ENCODE measurements around the gene C1orf232.

The C1orf232 gene

GRCh38 chr1:26170472-26170821, 1.7 kb upstream of the C1orf232 start:
- DNase-seq: no peak
- Histone ChIP-seq H3K14ac (ENCODE audit: low read length in 2 of 2) (no peak overlapping the region), H2BK120ac (ENCODE audit: low read depth, low read length) (no peak overlapping the region), H3K4me1 (ENCODE audit: control insufficient read depth, insufficient read depth, low read depth, low read length) (peaks cover 16% of the 10 kb centered on the region), H4K91ac (ENCODE audit: low read length) (no peak overlapping the region), H3K4me3 (ENCODE audit: insufficient read depth in 1 of 2, low read depth in 1 of 2, low read length in 2 of 2) (peak overlapping the region; percentile 89), H2AK5ac (ENCODE audit: low read length, severe bottlenecking) (no peak overlapping the region), H3K23ac (ENCODE audit: low read length in 2 of 2) (no peak overlapping the region), H2BK5ac (ENCODE audit: low read depth, low read length, poor library complexity, severe bottlenecking) (no peak overlapping the region), H2BK12ac (ENCODE audit: low read length in 2 of 2) (peak overlapping the region in 1 of 2 experiments; percentile 15), H2BK15ac (ENCODE audit: low read depth, poor library complexity, severe bottlenecking) (no peak overlapping the region), H3K4ac (ENCODE audit: low read depth in 1 of 2, low read length in 2 of 2) (peak overlapping the region in 1 of 2 experiments; percentile 95), H3K27me3 (ENCODE audit: control insufficient read depth in 1 of 2, insufficient read depth in 1 of 2, low read length in 2 of 2) (peaks cover 0 to 11% of the 10 kb centered on the region in 2 experiments), H2AFZ (ENCODE audit: low read depth, low read length) (peak overlapping the region; percentile 94), H3K36me3 (ENCODE audit: control insufficient read depth in 1 of 2, insufficient read depth in 2 of 2, low read depth in 1 of 2, low read length in 2 of 2) (peaks cover 9 to 10% of the 10 kb centered on the region in 2 experiments), H3K9ac (ENCODE audit: low read length) (peak overlapping the region; percentile 95), H3K18ac (ENCODE audit: low read depth in 1 of 2, low read length in 2 of 2) (no peak overlapping the region), H3K27ac (ENCODE audit: low read length, poor library complexity, severe bottlenecking) (no peak overlapping the region), H3K4me2 (ENCODE audit: low read length, poor library complexity, severe bottlenecking) (peak overlapping the region; percentile 88), H3K9me3 (ENCODE audit: control insufficient read depth, low read length) (no peaks in the 10 kb centered on the region), H4K8ac (ENCODE audit: low read length) (no peak overlapping the region), H3K79me1 (replicated peaks; ENCODE audit: low read length, poor library complexity, severe bottlenecking) (peaks cover 20% of the 10 kb centered on the region)
- WGBS: 89% methylated on average over 9 of the region's 9 CpGs

GRCh38 chr1:26169669-26170471, 1.1 kb upstream of the C1orf232 start, which contains the start of gene ZNF593:
Gene ZNF593 (plus strand): TSS chr1:26169908. CDS start chr1:26169984, 76 bp downstream.
- Histone ChIP-seq H3K18ac (ENCODE audit: low read depth in 1 of 2, low read length in 2 of 2) (peak within 1 kb of the TSS; percentile 80 to 89), H4K8ac (ENCODE audit: low read length) (peak within 1 kb of the TSS; percentile 84)
- WGBS: under 1% methylated on average over 67 of the region's 76 CpGs

GRCh38 chr1:26169198-26169554, 413 bp upstream of the C1orf232 start:
- Histone ChIP-seq H3K4ac (ENCODE audit: low read depth in 1 of 2, low read length in 2 of 2) (no peak overlapping the region), H2BK5ac (ENCODE audit: low read depth, low read length, poor library complexity, severe bottlenecking) (no peak overlapping the region), H3K23ac (ENCODE audit: low read length in 2 of 2) (no peak overlapping the region), H2BK15ac (ENCODE audit: low read depth, poor library complexity, severe bottlenecking) (no peak overlapping the region), H3K79me1 (replicated peaks; ENCODE audit: low read length, poor library complexity, severe bottlenecking) (peaks cover 20% of the 10 kb centered on the region), H3K14ac (ENCODE audit: low read length in 2 of 2) (no peak overlapping the region), H3K4me2 (ENCODE audit: low read length, poor library complexity, severe bottlenecking) (peak overlapping the region; percentile 88), H3K9me3 (ENCODE audit: control insufficient read depth, low read length) (no peaks in the 10 kb centered on the region), H2AK5ac (ENCODE audit: low read length, severe bottlenecking) (no peak overlapping the region), H3K4me1 (ENCODE audit: control insufficient read depth, insufficient read depth, low read depth, low read length) (peaks cover 21% of the 10 kb centered on the region), H3K9ac (ENCODE audit: low read length) (peak overlapping the region; percentile 95), H2AFZ (ENCODE audit: low read depth, low read length) (peak overlapping the region; percentile 94), H3K27me3 (ENCODE audit: control insufficient read depth in 1 of 2, insufficient read depth in 1 of 2, low read length in 2 of 2) (peaks cover 0 to 21% of the 10 kb centered on the region in 2 experiments), H4K91ac (ENCODE audit: low read length) (no peak overlapping the region), H3K4me3 (ENCODE audit: insufficient read depth in 1 of 2, low read depth in 1 of 2, low read length in 2 of 2) (peak overlapping the region in 1 of 2 experiments; percentile 89), H3K27ac (ENCODE audit: low read length, poor library complexity, severe bottlenecking) (no peak overlapping the region), H3K36me3 (ENCODE audit: control insufficient read depth in 1 of 2, insufficient read depth in 2 of 2, low read depth in 1 of 2, low read length in 2 of 2) (peaks cover 9 to 10% of the 10 kb centered on the region in 2 experiments), H3K18ac (ENCODE audit: low read depth in 1 of 2, low read length in 2 of 2) (no peak overlapping the region), H4K8ac (ENCODE audit: low read length) (no peak overlapping the region), H2BK120ac (ENCODE audit: low read depth, low read length) (no peak overlapping the region), H2BK12ac (ENCODE audit: low read length in 2 of 2) (peak overlapping the region in 1 of 2 experiments; percentile 57)
- no peak for DNase-seq
- 58% methylated on average over 1 of the region's 4 CpGs for WGBS

More at GRCh38 chr1:26169669-26170471, 1.1 kb upstream of the C1orf232 start, which contains the start of gene ZNF593:
- H3K9me3 ChIP-seq (ENCODE audit: control insufficient read depth, low read length): no peaks in the 10 kb centered on the region
- H3K36me3 ChIP-seq (ENCODE audit: control insufficient read depth in 1 of 2, insufficient read depth in 2 of 2, low read depth in 1 of 2, low read length in 2 of 2): peaks cover 9 to 10% of the 10 kb centered on the region in 2 experiments
- peak within 1 kb of the TSS; percentile 76 for H2BK120ac ChIP-seq (ENCODE audit: low read depth, low read length)
- peak within 1 kb of the TSS; percentile 95 for H3K9ac ChIP-seq (ENCODE audit: low read length)
- peak within 1 kb of the TSS; percentile 89 for H3K4me3 ChIP-seq (ENCODE audit: insufficient read depth in 1 of 2, low read depth in 1 of 2, low read length in 2 of 2)
- peaks cover 0 to 15% of the 10 kb centered on the region in 2 experiments for H3K27me3 ChIP-seq (ENCODE audit: control insufficient read depth in 1 of 2, insufficient read depth in 1 of 2, low read length in 2 of 2)
- no peak within 1 kb of the TSS for H2AK5ac ChIP-seq (ENCODE audit: low read length, severe bottlenecking)
- peak within 1 kb of the TSS; percentile 88 for H3K4me2 ChIP-seq (ENCODE audit: low read length, poor library complexity, severe bottlenecking)
- peak within 1 kb of the TSS; percentile 72 for H4K91ac ChIP-seq (ENCODE audit: low read length)
- peak within 1 kb of the TSS; percentile 66 to 95 for H3K4ac ChIP-seq (ENCODE audit: low read depth in 1 of 2, low read length in 2 of 2)
- peaks cover 16% of the 10 kb centered on the region for H3K4me1 ChIP-seq (ENCODE audit: control insufficient read depth, insufficient read depth, low read depth, low read length)
- peak within 1 kb of the TSS; percentile 14 for H2BK5ac ChIP-seq (ENCODE audit: low read depth, low read length, poor library complexity, severe bottlenecking)
- peak within 1 kb of the TSS; percentile 95 for H2BK15ac ChIP-seq (ENCODE audit: low read depth, poor library complexity, severe bottlenecking)
- no peak within 1 kb of the TSS for H3K27ac ChIP-seq (ENCODE audit: low read length, poor library complexity, severe bottlenecking)
- H3K23ac ChIP-seq (ENCODE audit: low read length in 2 of 2): no peak within 1 kb of the TSS
- H2BK12ac ChIP-seq (ENCODE audit: low read length in 2 of 2): peak within 1 kb of the TSS; percentile 11 to 57
- peak; percentile 92 for DNase-seq
- peak within 1 kb of the TSS; percentile 94 for H2AFZ ChIP-seq (ENCODE audit: low read depth, low read length)
- H3K14ac ChIP-seq (ENCODE audit: low read length in 2 of 2): peak within 1 kb of the TSS; percentile 26 to 87
- H3K79me1 ChIP-seq (replicated peaks; ENCODE audit: low read length, poor library complexity, severe bottlenecking): peaks cover 20% of the 10 kb centered on the region

- Histone ChIP-seq H3K9ac (ENCODE audit: low read length) (no peak overlapping the region), H3K36me3 (ENCODE audit: control insufficient read depth in 1 of 2, insufficient read depth in 2 of 2, low read depth in 1 of 2, low read length in 2 of 2) (peaks cover 7 to 8% of the 10 kb centered on the region in 2 experiments), H2BK15ac (ENCODE audit: low read depth, poor library complexity, severe bottlenecking) (no peak overlapping the region)
Measured at GRCh38 chr1:26166719-26167281, 2.0 kb downstream of the C1orf232 start.

More at GRCh38 chr1:26166719-26167281, 2.0 kb downstream of the C1orf232 start:
- DNase-seq: no peak
- Histone ChIP-seq H3K4me1 (ENCODE audit: control insufficient read depth, insufficient read depth, low read depth, low read length) (peaks cover 28% of the 10 kb centered on the region), H3K14ac (ENCODE audit: low read length in 2 of 2) (no peak overlapping the region), H3K9me3 (ENCODE audit: control insufficient read depth, low read length) (no peaks in the 10 kb centered on the region), H3K4me2 (ENCODE audit: low read length, poor library complexity, severe bottlenecking) (no peak overlapping the region), H4K91ac (ENCODE audit: low read length) (no peak overlapping the region), H3K18ac (ENCODE audit: low read depth in 1 of 2, low read length in 2 of 2) (no peak overlapping the region), H4K8ac (ENCODE audit: low read length) (no peak overlapping the region), H3K79me1 (replicated peaks; ENCODE audit: low read length, poor library complexity, severe bottlenecking) (peaks cover 19% of the 10 kb centered on the region), H2BK120ac (ENCODE audit: low read depth, low read length) (no peak overlapping the region), H2AK5ac (ENCODE audit: low read length, severe bottlenecking) (no peak overlapping the region), H2BK12ac (ENCODE audit: low read length in 2 of 2) (peak overlapping the region in 1 of 2 experiments; percentile 6), H3K27me3 (ENCODE audit: control insufficient read depth in 1 of 2, insufficient read depth in 1 of 2, low read length in 2 of 2) (peaks cover 15 to 38% of the 10 kb centered on the region in 2 experiments), H3K23ac (ENCODE audit: low read length in 2 of 2) (no peak overlapping the region), H3K4ac (ENCODE audit: low read depth in 1 of 2, low read length in 2 of 2) (no peak overlapping the region), H3K27ac (ENCODE audit: low read length, poor library complexity, severe bottlenecking) (no peak overlapping the region), H2BK5ac (ENCODE audit: low read depth, low read length, poor library complexity, severe bottlenecking) (no peak overlapping the region), H3K4me3 (ENCODE audit: insufficient read depth in 1 of 2, low read depth in 1 of 2, low read length in 2 of 2) (no peak overlapping the region), H2AFZ (ENCODE audit: low read depth, low read length) (no peak overlapping the region)
- 81% methylated on average over 4 of the region's 4 CpGs for WGBS
